ENCODE measurements around the gene BBS1. TPM values are rescaled to one million over a fixed set of nuclear protein-coding genes. Genes with fewer than 3 reads are reported as not detected.
"Not testable (repeated sequence)": the region's sequence is repeated elsewhere in the genome, so short reads cannot be mapped to it uniquely, and the experiment has no call there.

Gene BBS1
- 21.4 TPM for polyA plus RNA-seq (ENCODE audit: insufficient read length)

DNA sequence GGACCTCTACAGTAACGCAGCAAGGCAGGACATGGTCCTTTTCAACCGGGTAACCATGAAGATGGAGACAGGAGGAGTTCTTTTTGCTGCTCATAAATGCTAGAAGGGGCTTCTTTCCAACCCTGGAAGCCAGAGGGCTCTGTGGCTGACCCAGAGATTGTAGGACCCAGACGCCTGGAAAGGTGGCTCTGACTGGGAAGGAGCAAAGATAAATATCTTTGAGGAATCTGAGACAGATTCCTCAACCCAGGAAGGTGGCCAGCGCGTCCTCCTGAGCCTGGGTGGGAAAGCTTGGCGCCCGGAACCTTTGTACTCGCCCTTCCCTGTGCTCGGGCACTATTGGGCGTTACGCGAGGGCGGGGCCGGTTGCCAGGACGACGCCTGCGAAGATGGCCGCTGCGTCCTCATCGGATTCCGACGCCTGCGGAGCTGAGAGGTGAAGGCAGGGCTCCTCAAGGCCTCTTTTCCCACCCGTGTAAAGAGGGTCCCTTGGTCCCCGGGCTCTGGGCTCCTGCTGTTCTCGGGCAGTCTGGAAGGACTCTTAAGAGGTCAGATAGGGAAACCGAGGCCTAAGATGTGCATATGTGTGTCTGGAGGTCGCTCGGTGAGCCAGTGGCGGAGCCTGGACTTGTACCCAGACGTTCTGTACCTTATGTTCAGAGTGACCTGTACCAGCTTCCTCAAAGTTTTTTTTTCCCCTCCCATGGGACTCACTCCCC, at the start of gene BBS1:
BBS1 (plus strand) TSS at position 365 of the 719 bp plus-strand sequence; CDS start at position 390, 25 bp downstream.
- peak; percentile 88 for DNase-seq

GRCh38 chr11:66462010-66462409, 48.4 kb upstream of the BBS1 start:
- DNase-seq: no peak

- DNase-seq: no peak
These were observed 47.5 kb upstream of the BBS1 start for GRCh38 chr11:66462911-66463310.

- not testable (repeated sequence) for DNase-seq
These were observed 46.3 kb upstream of the BBS1 start for GRCh38 chr11:66464116-66464515.

- DNase-seq: no peak
These were observed 45.5 kb upstream of the BBS1 start for GRCh38 chr11:66464916-66465315.

- no peak for DNase-seq
These were observed 44.8 kb upstream of the BBS1 start for GRCh38 chr11:66465373-66466224.

DNA sequence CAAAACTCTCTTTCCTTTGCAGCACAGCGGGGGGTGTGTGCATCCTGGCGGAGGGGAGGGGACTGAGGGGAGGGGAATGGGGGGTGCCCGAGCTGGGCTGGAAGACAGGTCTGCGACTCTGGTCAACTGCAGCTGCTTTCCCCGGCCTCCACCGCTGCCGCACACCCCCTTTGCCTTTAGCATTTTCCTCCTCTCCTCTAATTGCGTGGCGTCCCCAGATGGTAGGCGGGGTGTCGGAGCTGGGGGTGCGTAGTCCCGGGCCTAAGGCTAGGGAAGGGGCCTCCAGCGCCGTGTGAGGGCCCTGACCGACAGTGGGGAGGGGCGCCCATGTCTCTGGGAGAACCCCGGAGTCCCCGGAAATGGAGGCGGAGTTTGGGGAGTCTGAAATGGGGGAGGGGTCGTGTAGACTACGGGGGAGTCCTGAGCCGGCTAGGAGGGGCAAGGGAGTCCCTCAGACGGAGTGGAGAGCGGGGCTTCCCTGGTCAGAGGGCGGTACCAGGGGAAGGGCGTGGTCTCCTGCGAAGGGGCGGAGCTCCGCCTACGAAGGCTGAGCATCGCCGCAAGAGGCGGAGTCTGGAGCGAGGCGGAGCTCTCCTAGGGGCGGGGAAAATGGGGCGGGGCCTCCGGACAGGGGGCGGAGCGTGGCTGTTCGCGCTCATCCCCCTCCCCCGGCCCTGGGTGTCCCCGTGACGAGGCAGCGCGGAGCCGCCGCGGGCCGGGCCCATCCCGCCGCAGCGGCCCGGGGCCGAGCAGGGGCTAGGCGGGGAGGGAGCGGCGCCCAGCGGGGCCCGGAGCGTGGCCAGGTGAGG, 44.0 kb upstream of the BBS1 start, which contains the start of gene PELI3:
PELI3 (plus strand) TSS at position 681 of the 809 bp plus-strand sequence. CDS start 1,224 bp downstream, outside the sequence.
- peak; percentile 93 for DNase-seq

DNA sequence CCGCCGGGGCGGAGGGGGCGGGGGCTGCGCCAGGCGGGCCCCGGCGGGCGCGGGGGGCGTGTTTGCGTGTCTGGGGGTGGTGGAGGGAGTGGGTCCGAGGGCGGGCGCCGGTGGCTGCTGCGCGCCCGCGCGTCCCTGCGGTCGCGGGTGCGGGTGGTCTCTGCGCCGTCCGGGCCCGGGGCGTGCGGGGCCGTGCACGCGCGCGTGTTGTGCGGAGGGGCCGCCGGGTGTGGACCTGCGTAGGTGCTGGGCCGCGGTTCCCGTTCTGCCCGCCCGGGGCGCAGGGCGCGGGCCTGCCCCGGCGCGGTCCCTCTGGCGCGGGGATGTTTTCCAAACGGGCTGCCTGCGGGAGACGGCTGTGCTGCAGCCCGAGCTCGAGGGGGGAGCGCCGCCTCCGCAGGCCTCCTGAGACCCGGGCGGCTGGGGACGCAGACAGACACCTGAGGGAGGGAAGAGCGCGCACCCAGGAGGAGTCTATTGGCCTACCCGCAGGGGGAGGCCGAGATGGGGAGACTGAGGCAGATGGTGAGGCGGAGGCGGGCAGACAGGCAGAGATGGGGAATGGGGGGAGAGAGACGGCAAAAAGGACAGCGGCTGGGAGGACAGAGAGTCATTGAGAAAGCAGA, 43.3 kb upstream of the BBS1 start:
- DNase-seq: peak; percentile 34

GRCh38 chr11:66467756-66468155, 42.7 kb upstream of the BBS1 start:
- DNase-seq: no peak

- no peak for DNase-seq
These were observed 41.7 kb upstream of the BBS1 start for GRCh38 chr11:66468691-66469090.

DNA sequence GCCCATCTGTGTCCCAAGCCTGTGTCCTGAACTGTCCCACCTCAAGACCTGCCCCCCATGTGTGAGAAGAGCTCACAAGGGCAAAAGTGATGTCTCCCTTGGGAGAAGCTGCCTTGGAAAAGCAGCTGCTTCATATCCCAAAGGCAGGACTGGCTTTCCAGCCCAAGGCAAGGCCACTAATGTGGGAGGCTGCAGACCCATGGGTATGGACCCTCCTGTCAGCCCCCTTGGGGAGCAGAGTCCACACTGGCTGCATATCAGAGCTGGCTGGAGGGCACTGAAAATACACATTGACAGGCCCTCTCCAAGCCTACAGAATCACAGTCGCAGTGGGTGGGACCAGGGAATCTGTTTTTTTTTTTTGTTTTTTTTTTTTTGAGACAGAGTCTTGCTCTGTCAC, 41.0 kb upstream of the BBS1 start:
- no peak for DNase-seq

DNA sequence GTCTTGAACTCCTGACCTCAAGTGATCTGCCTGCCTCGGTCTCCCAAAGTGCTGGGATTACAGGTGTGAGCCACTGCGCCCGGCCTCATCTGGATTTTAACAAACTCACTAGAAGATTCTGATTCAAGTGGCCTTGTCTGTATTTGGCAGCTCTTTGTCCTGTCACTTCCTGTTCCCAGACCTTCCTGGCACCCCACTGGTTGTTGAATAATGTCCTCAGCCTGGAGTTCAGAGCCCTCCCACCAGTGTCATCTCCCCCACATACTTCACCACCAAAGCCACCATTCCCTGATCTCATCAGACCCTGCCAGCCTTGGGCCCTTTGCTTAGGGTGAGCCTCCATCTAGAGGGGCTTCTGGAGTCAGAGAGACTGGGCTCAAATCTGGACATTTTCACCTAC, 40.4 kb upstream of the BBS1 start:
- DNase-seq: no peak

GRCh38 chr11:66471142-66471541, 39.3 kb upstream of the BBS1 start:
- no peak for DNase-seq

- no peak for DNase-seq
These were observed 38.4 kb upstream of the BBS1 start for GRCh38 chr11:66472054-66472453.

- no peak for DNase-seq
These were observed 37.3 kb upstream of the BBS1 start for GRCh38 chr11:66473167-66473566.

- DNase-seq: no peak
These were observed 36.6 kb upstream of the BBS1 start for GRCh38 chr11:66473608-66474515.

DNA sequence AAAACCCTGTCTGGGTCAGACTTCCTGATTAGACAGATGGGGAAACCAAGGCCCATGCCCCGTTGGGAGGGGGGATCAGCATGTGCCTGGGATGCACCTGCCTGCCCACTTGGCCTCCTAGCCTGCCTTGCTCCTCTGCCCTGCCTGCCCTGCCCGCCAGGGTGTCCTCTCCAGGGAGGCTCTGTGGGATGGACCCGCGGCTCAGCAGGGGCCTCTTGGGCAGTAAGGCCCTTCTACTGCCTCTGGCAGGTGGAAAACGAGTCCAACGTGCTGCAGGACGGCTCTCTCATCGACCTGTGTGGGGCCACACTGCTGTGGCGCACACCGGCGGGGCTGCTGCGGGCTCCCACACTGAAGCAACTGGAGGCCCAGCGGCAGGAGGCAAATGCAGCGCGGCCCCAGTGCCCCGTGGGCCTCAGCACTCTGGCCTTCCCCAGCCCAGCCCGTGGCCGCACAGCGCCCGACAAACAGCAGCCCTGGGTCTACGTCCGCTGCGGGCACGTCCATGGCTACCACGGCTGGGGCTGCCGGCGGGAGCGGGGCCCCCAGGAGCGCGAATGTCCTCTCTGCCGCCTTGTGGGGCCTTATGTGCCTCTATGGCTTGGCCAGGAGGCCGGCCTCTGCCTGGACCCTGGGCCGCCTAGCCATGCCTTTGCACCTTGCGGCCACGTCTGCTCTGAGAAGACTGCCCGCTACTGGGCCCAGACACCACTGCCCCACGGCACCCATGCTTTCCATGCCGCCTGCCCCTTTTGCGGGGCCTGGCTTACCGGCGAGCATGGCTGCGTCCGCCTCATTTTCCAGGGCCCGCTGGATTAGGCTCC, 34.9 kb upstream of the BBS1 start:
- no peak for DNase-seq

DNA sequence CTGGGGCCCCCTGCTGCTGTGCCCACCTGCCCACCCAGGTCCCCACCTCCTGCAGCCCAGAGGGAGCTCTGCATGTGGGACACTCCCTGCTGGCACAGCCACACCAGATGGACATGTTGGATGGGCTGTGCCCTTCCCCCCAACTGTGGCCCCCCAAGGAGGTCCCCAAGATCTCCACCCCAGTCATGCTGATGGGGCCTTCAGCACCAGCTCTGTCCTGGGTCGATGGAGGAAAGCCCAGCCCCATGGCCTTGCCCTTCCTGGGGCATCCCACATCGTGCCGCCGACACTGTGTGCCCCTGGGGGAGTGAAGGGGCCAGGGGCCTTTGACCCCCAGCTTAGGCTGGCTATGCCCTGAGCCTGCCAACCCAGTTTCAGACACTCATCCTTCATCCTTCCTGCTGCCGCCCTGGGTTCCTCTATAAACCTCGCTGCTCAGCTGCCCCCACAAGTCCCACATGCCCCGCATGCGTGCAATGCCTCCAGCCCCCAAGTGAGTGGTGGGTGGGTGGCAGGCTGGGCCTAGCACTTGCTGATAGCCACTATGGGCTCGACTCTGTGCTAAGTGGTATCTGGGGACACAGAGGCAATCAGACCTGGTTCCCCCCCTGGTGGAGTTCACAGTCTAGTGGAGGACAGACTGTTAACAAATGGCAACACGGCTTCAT, 34.1 kb upstream of the BBS1 start:
- DNase-seq: no peak

GRCh38 chr11:66476841-66477251, 33.6 kb upstream of the BBS1 start:
- DNase-seq: no peak

All from hindlimb muscle (tissue), 1 donor.